Calu3 (cell line): Measurements from ENCODE around the gene ARHGEF26. TPM values are rescaled to one million over a fixed set of nuclear protein-coding genes. Genes with fewer than 3 reads are reported as not detected.

Experiments used
- BruUV-seq: library from RNA; stranded (reverse); fragments of 400-500 nt; replicated peaks from 2 replicates; lab custom pipeline; 2021; lab: Mats Ljungman, UMichigan
- CTCF ChIA-PET: fragments of 300-600 bp; sonication (Branson Sonifier 250); formaldehyde crosslinking; loops from one replicate; lab custom pipeline; 2022; ENCODE audit warnings: antibody characterized with exemption; lab: Charles Lee
- DNase-seq: peaks from one replicate; pipeline ENCODE4 v3.0.0; 2022
- H3K27ac Mint-ChIP-seq: one replicate; pipeline ENCODE4 v1.8.0; 2022; ENCODE audit warnings: mixed read lengths; ENCODE audit not compliant: unreplicated experiment
- H3K27me3 Mint-ChIP-seq: one replicate; pipeline ENCODE4 v1.8.0; 2022; ENCODE audit warnings: mixed read lengths; ENCODE audit not compliant: unreplicated experiment
- H3K36me3 Mint-ChIP-seq: one replicate; pipeline ENCODE4 v1.8.0; 2022; ENCODE audit warnings: mild to moderate bottlenecking, moderate library complexity, mixed read lengths; ENCODE audit not compliant: insufficient read depth, unreplicated experiment
- H3K4me1 Mint-ChIP-seq: one replicate; pipeline ENCODE4 v1.8.0; 2022; ENCODE audit warnings: mild to moderate bottlenecking, low read depth, mixed read lengths; ENCODE audit not compliant: unreplicated experiment
- H3K4me3 Mint-ChIP-seq: one replicate; pipeline ENCODE4 v1.8.0; 2022; ENCODE audit warnings: mild to moderate bottlenecking, low read depth, moderate library complexity, mixed read lengths; ENCODE audit not compliant: unreplicated experiment
- H3K9me3 Mint-ChIP-seq: one replicate; pipeline ENCODE4 v1.8.0; 2022; ENCODE audit warnings: low read depth, mixed read lengths; ENCODE audit not compliant: unreplicated experiment
- CTCF ChIP-seq: fragments of 200-600 bp; IDR thresholded peaks from one replicate; pipeline ENCODE4 v1.8.0; 2022; ENCODE audit warnings: antibody characterized with exemption; ENCODE audit not compliant: unreplicated experiment
- intact Hi-C: fragments of 100-400 bp; cut with micrococcal nuclease; formaldehyde crosslinking; loops from one replicate; pipeline ENCODE4 v1.10.0; 2022; ENCODE audit not compliant: unreplicated experiment
- total RNA-seq: library from RNA; stranded (reverse); gene quantifications from 2 replicates; pipeline ENCODE4 v1.2.3, GENCODE V29; 2022

The ARHGEF26 gene
- total RNA-seq, 1 experiment from 2014 or later: 21.4 TPM

GRCh38 chr3:154280161-154280560 is 159.0 kb downstream of the ARHGEF26 start:
- CTCF ChIA-PET: no interaction called here
- DNase-seq: no peak
- H3K4me3 Mint-ChIP-seq: no peak overlapping the region
- H3K27me3 Mint-ChIP-seq: no peaks in the 10 kb centered on the region
- H3K4me1 Mint-ChIP-seq: no peaks in the 10 kb centered on the region
- no TSS peak for BruUV-seq
- TF ChIP-seq CTCF: no peak
- peaks cover 65% of the 10 kb centered on the region for H3K36me3 Mint-ChIP-seq
- H3K9me3 Mint-ChIP-seq: no peaks in the 10 kb centered on the region
- intact Hi-C loops: no loop called here
- no peak overlapping the region for H3K27ac Mint-ChIP-seq

- CTCF ChIA-PET: no interaction called here
- no TSS peak for BruUV-seq
- Mint-ChIP-seq H3K4me3 (no peak overlapping the region), H3K9me3 (no peaks in the 10 kb centered on the region), H3K27ac (no peak overlapping the region), H3K4me1 (no peaks in the 10 kb centered on the region), H3K27me3 (no peaks in the 10 kb centered on the region), H3K36me3 (peaks cover 78% of the 10 kb centered on the region)
- TF ChIP-seq CTCF: no peak
- intact Hi-C loops: no loop called here
- DNase-seq: no peak
These were observed 164.0 kb downstream of the ARHGEF26 start for GRCh38 chr3:154285221-154285620.

- H3K27me3 Mint-ChIP-seq: no peaks in the 10 kb centered on the region
- BruUV-seq: no TSS peak
- peaks cover 70% of the 10 kb centered on the region for H3K36me3 Mint-ChIP-seq
- H3K4me1 Mint-ChIP-seq: no peaks in the 10 kb centered on the region
- H3K9me3 Mint-ChIP-seq: no peaks in the 10 kb centered on the region
- H3K27ac Mint-ChIP-seq: no peak overlapping the region
- intact Hi-C loops: no loop called here
- no peak overlapping the region for H3K4me3 Mint-ChIP-seq
- no peak for TF ChIP-seq CTCF
- no peak for DNase-seq
- CTCF ChIA-PET: no interaction called here
These were observed 169.0 kb downstream of the ARHGEF26 start for GRCh38 chr3:154290187-154290586.

GRCh38 chr3:154294016-154294415 is 172.8 kb downstream of the ARHGEF26 start:
- no TSS peak for BruUV-seq
- Mint-ChIP-seq H3K9me3 (no peaks in the 10 kb centered on the region), H3K4me3 (no peak overlapping the region), H3K27me3 (no peaks in the 10 kb centered on the region), H3K27ac (peak overlapping the region; percentile 12), H3K4me1 (no peaks in the 10 kb centered on the region), H3K36me3 (peaks cover 48% of the 10 kb centered on the region)
- no peak for DNase-seq
- no peak for TF ChIP-seq CTCF
- CTCF ChIA-PET: no interaction called here
- intact Hi-C loops: no loop called here
